ENCODE results near the gene SLC9A8. TPM values are rescaled to one million over a fixed set of nuclear protein-coding genes. Genes with fewer than 3 reads are reported as not detected.

Gene SLC9A8
- total and polyA plus RNA-seq, 9 of the 15 experiments (the other 6 are each of a cell fraction or from before 2014, with no cell fraction given), result 0.56 to 9.7 (median 5.0) TPM

DNA sequence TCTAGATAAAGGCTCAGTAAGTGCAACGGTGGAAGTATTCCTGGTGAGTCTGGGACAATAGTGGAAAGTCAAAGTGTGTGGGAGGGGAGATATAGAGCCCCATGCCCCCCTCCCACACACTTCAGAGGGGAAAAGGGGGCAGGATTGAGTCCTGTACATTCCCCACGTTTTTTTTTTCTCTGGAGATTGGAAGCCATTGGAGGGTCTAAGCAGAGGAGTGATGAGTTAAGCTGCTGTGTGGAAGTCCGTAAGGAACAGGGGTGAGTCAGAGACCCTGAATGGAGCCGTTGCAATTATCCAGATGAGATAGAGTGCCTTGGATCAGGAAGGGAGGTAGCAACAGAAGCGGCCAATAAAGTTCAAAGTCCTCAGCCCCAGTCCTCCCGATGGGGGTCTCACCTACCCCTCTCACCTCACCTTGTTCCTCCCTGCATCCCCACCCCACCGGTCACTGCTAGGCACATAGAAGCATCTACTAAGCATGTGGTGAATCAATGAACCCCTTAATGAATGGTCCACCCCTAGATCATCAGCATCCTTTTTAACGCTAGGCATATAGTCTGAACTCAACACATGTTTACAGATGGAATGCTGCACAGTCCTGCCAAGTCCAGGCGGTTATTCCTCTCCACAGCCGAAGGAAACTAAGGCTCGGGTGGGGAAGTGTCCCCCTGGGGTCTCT lies 662 bp upstream of the SLC9A8 start (continued):
- TF ChIP-seq, protein P1, sequence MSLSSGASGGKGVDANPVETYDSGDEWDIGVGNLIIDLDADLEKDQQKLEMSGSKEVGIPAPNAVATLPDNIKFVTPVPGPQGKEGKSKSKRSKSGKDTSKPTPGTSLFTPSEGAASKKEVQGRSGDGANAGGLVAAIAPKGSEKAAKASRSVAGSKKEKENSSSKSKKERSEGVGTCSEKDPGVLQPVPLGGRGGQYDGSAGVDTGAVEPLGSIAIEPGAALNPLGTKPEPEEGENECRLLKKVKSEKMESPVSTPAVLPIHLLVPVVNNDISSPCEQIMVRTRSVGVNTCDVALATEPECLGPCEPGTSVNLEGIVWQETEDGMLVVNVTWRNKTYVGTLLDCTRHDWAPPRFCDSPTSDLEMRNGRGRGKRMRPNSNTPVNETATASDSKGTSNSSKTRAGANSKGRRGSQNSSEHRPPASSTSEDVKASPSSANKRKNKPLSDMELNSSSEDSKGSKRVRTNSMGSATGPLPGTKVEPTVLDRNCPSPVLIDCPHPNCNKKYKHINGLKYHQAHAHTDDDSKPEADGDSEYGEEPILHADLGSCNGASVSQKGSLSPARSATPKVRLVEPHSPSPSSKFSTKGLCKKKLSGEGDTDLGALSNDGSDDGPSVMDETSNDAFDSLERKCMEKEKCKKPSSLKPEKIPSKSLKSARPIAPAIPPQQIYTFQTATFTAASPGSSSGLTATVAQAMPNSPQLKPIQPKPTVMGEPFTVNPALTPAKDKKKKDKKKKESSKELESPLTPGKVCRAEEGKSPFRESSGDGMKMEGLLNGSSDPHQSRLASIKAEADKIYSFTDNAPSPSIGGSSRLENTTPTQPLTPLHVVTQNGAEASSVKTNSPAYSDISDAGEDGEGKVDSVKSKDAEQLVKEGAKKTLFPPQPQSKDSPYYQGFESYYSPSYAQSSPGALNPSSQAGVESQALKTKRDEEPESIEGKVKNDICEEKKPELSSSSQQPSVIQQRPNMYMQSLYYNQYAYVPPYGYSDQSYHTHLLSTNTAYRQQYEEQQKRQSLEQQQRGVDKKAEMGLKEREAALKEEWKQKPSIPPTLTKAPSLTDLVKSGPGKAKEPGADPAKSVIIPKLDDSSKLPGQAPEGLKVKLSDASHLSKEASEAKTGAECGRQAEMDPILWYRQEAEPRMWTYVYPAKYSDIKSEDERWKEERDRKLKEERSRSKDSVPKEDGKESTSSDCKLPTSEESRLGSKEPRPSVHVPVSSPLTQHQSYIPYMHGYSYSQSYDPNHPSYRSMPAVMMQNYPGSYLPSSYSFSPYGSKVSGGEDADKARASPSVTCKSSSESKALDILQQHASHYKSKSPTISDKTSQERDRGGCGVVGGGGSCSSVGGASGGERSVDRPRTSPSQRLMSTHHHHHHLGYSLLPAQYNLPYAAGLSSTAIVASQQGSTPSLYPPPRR (CRISPR knock-in tag; IDR thresholded peaks at IDR 0.05; ENCODE audit: borderline replicate concordance), result no peak
- TF ChIP-seq SMAD3 (CRISPR knock-in tag; conservative IDR thresholded peaks at IDR 0.05), result no peak
- TF ChIP-seq KLF13 (tag; IDR thresholded peaks at IDR 0.05; ENCODE audit: borderline replicate concordance, low read depth), result no peak
- TF ChIP-seq ZKSCAN3 (CRISPR knock-in tag; IDR thresholded peaks at IDR 0.05), result no peak
- TF ChIP-seq, protein P2, sequence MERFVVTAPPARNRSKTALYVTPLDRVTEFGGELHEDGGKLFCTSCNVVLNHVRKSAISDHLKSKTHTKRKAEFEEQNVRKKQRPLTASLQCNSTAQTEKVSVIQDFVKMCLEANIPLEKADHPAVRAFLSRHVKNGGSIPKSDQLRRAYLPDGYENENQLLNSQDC (CRISPR knock-in tag; IDR thresholded peaks at IDR 0.05), result no peak
- TF ChIP-seq NFRKB (IDR thresholded peaks at IDR 0.05; ENCODE audit: low read depth), result no peak; the same call in 1 of the 2 replicates
- TF ChIP-seq, protein P3, sequence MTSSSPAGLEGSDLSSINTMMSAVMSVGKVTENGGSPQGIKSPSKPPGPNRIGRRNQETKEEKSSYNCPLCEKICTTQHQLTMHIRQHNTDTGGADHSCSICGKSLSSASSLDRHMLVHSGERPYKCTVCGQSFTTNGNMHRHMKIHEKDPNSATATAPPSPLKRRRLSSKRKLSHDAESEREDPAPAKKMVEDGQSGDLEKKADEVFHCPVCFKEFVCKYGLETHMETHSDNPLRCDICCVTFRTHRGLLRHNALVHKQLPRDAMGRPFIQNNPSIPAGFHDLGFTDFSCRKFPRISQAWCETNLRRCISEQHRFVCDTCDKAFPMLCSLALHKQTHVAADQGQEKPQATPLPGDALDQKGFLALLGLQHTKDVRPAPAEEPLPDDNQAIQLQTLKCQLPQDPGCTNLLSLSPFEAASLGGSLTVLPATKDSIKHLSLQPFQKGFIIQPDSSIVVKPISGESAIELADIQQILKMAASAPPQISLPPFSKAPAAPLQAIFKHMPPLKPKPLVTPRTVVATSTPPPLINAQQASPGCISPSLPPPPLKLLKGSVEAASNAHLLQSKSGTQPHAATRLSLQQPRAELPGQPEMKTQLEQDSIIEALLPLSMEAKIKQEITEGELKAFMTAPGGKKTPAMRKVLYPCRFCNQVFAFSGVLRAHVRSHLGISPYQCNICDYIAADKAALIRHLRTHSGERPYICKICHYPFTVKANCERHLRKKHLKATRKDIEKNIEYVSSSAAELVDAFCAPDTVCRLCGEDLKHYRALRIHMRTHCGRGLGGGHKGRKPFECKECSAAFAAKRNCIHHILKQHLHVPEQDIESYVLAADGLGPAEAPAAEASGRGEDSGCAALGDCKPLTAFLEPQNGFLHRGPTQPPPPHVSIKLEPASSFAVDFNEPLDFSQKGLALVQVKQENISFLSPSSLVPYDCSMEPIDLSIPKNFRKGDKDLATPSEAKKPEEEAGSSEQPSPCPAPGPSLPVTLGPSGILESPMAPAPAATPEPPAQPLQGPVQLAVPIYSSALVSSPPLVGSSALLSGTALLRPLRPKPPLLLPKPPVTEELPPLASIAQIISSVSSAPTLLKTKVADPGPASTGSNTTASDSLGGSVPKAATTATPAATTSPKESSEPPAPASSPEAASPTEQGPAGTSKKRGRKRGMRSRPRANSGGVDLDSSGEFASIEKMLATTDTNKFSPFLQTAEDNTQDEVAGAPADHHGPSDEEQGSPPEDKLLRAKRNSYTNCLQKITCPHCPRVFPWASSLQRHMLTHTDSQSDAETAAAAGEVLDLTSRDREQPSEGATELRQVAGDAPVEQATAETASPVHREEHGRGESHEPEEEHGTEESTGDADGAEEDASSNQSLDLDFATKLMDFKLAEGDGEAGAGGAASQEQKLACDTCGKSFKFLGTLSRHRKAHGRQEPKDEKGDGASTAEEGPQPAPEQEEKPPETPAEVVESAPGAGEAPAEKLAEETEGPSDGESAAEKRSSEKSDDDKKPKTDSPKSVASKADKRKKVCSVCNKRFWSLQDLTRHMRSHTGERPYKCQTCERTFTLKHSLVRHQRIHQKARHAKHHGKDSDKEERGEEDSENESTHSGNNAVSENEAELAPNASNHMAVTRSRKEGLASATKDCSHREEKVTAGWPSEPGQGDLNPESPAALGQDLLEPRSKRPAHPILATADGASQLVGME (CRISPR knock-in tag; IDR thresholded peaks at IDR 0.05), result no peak
- TF ChIP-seq JUN (IDR thresholded peaks at IDR 0.05; ENCODE audit: borderline replicate concordance, low read depth, low read length), result peak; percentile 37; the same call in 1 of the 2 replicates
- TF ChIP-seq JUN (CRISPR knock-in tag; IDR thresholded peaks at IDR 0.05; ENCODE audit: borderline replicate concordance), result no peak
- TF ChIP-seq ZNF778 (CRISPR knock-in tag; IDR thresholded peaks at IDR 0.05), result no peak
- no peak for TF ChIP-seq PRPF4 (IDR thresholded peaks at IDR 0.05; ENCODE audit: insufficient read depth, low read depth, low read length, poor library complexity, severe bottlenecking)
- TF ChIP-seq ZNF76 (CRISPR knock-in tag; IDR thresholded peaks at IDR 0.05; ENCODE audit: borderline replicate concordance), result no peak
- no peak for TF ChIP-seq GABPA (tag; conservative IDR thresholded peaks at IDR 0.05; ENCODE audit: low read depth)
- TF ChIP-seq, protein P4, sequence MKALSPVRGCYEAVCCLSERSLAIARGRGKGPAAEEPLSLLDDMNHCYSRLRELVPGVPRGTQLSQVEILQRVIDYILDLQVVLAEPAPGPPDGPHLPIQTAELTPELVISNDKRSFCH (CRISPR knock-in tag; IDR thresholded peaks at IDR 0.05), result no peak
- TF ChIP-seq, protein P4 (tag; IDR thresholded peaks at IDR 0.05), result 0 out of 2 replicates have a peak, but pooled peaks have one; percentile 24
- no peak for TF ChIP-seq ZNF212 (CRISPR knock-in tag; IDR thresholded peaks at IDR 0.05)
- no peak for TF ChIP-seq ATF7 (IDR thresholded peaks at IDR 0.05)

All from K562 (cell line).